ENCODE measurements around the gene RFPL3.

- no peak for TF ChIP-seq POLR2A (IDR thresholded peaks at IDR 0.05)
- TF ChIP-seq POLR2AphosphoS5 (IDR thresholded peaks at IDR 0.05; ENCODE audit: insufficient read depth in 1 of 2, low read depth in 1 of 2) = no peak
These were observed 22.9 kb upstream of the RFPL3 start for GRCh38 chr22:32334660-32335365.
